Osteocyte (in vitro differentiated cells): ENCODE results near the gene TNK2. TPM values are rescaled to one million over a fixed set of nuclear protein-coding genes. Genes with fewer than 3 reads are reported as not detected.

Experiments
- DNase-seq: peaks from one replicate; pipeline ENCODE4 v3.0.0; 2021; ENCODE audit warnings: mixed read lengths; ENCODE audit not compliant: unreplicated experiment; ENCODE audit errors: extremely low spot score
- H3K27ac Mint-ChIP-seq: one replicate; pipeline ENCODE4 v1.8.0; 2021; ENCODE audit warnings: mild to moderate bottlenecking, mixed read lengths; ENCODE audit not compliant: unreplicated experiment
- H3K27me3 Mint-ChIP-seq: one replicate; pipeline ENCODE4 v1.8.0; 2021; ENCODE audit warnings: mixed read lengths; ENCODE audit not compliant: unreplicated experiment
- H3K36me3 Mint-ChIP-seq: one replicate; pipeline ENCODE4 v1.8.0; 2021; ENCODE audit warnings: mixed read lengths; ENCODE audit not compliant: unreplicated experiment
- H3K4me1 Mint-ChIP-seq: one replicate; pipeline ENCODE4 v1.8.0; 2021; ENCODE audit warnings: mixed read lengths; ENCODE audit not compliant: unreplicated experiment
- H3K4me3 Mint-ChIP-seq: one replicate; pipeline ENCODE4 v1.8.0; 2021; ENCODE audit warnings: mild to moderate bottlenecking, moderate library complexity, mixed read lengths; ENCODE audit not compliant: unreplicated experiment
- H3K9me3 Mint-ChIP-seq: one replicate; pipeline ENCODE4 v1.8.0; 2021; ENCODE audit warnings: mixed read lengths; ENCODE audit not compliant: unreplicated experiment
- total RNA-seq: library from RNA; stranded (reverse); gene quantifications from 2 replicates; pipeline ENCODE4 v1.2.1, GENCODE V29; 2021
- TF ChIP-seq, protein P1 (sequence below): fragments of 200-600 bp; sonication (generic); IDR thresholded peaks from 2 replicates; pipeline ENCODE4 v1.5.0; 2021; ENCODE audit warnings: antibody characterized with exemption, mild to moderate bottlenecking, moderate library complexity

TNK2 gene
- total RNA-seq, 1 donor from 2014 or later, result 54.2 TPM

GRCh38 chr3:195854628-195855294, 53.6 kb downstream of the TNK2 start:
- no peak for DNase-seq
- Mint-ChIP-seq H3K4me3 (no peak overlapping the region), H3K27ac (no peak overlapping the region), H3K9me3 (no peaks in the 10 kb centered on the region), H3K27me3 (no peaks in the 10 kb centered on the region), H3K36me3 (no peaks in the 10 kb centered on the region), H3K4me1 (peaks cover 3% of the 10 kb centered on the region)
- TF ChIP-seq, protein P1, sequence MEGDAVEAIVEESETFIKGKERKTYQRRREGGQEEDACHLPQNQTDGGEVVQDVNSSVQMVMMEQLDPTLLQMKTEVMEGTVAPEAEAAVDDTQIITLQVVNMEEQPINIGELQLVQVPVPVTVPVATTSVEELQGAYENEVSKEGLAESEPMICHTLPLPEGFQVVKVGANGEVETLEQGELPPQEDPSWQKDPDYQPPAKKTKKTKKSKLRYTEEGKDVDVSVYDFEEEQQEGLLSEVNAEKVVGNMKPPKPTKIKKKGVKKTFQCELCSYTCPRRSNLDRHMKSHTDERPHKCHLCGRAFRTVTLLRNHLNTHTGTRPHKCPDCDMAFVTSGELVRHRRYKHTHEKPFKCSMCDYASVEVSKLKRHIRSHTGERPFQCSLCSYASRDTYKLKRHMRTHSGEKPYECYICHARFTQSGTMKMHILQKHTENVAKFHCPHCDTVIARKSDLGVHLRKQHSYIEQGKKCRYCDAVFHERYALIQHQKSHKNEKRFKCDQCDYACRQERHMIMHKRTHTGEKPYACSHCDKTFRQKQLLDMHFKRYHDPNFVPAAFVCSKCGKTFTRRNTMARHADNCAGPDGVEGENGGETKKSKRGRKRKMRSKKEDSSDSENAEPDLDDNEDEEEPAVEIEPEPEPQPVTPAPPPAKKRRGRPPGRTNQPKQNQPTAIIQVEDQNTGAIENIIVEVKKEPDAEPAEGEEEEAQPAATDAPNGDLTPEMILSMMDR, result no peak

- no peaks in the 10 kb centered on the region for H3K36me3 Mint-ChIP-seq
- DNase-seq, result no peak
- no peak overlapping the region for H3K4me3 Mint-ChIP-seq
- no peaks in the 10 kb centered on the region for H3K27me3 Mint-ChIP-seq
- H3K27ac Mint-ChIP-seq, result no peak overlapping the region
- no peaks in the 10 kb centered on the region for H3K9me3 Mint-ChIP-seq
- peaks cover 2% of the 10 kb centered on the region for H3K4me1 Mint-ChIP-seq
- TF ChIP-seq, protein P1, result no peak
Measured at GRCh38 chr3:195853996-195854395, 54.4 kb downstream of the TNK2 start.

DNA sequence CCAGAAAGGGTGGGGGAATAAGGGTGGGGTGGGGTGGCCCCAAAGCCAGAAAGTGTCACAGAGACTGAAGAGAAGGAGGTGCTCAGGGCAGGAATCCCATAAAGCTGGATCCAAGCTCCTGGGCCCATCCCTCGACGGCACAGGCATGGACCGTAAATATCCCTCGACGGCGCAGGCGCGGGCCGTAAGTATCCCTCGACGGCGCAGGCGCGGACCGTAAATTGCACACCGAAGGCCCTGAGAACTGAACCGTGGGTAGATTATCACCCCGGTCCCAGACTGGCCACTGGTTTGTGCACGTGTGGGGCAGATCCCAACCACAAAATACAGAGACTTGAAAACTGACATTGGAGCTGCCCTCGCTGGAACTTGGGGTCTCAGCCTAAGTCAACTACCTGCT, 55.3 kb downstream of the TNK2 start:
- H3K27ac Mint-ChIP-seq, result no peak overlapping the region
- H3K4me1 Mint-ChIP-seq, result peaks cover 2% of the 10 kb centered on the region
- H3K9me3 Mint-ChIP-seq, result no peaks in the 10 kb centered on the region
- no peaks in the 10 kb centered on the region for H3K27me3 Mint-ChIP-seq
- no peak for DNase-seq
- H3K4me3 Mint-ChIP-seq, result no peak overlapping the region
- H3K36me3 Mint-ChIP-seq, result no peaks in the 10 kb centered on the region
- TF ChIP-seq, protein P1, result no peak

DNA sequence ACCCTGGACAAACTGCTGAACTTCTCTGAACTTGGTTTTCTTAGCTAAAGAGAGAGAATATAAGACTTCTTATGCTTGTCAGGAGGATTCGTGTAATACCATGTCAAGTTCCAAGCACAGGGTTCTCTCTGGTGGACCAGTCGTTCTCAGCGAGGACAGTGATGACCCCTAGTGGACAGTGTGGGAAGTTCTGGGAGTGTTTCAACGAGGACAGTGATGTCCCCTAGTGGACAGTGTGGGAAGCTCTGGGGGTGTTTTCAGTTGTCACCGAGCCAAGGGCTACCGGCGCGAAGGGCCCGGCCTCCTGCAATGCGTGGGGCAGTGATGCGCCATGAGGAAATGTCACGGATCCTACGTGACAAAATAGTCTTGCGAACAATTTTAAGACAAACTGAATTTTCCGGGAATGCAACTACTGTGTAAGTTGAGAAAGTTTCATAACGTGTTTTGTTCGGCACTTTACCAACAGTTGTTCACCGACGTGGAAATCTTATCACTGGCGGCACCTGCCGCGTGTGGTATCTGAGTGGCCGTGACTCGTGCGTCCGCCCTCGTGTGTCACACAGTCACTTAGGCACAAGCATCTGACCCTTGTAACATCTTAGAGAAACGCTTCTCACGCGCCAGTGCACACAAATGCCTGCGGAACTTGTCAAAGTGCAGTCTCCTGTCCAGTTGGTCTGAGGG, 57.4 kb downstream of the TNK2 start:
- no peak overlapping the region for H3K27ac Mint-ChIP-seq
- no peaks in the 10 kb centered on the region for H3K9me3 Mint-ChIP-seq
- no peak overlapping the region for H3K4me3 Mint-ChIP-seq
- peaks cover 2% of the 10 kb centered on the region for H3K4me1 Mint-ChIP-seq
- peak; percentile 95 for DNase-seq
- TF ChIP-seq, protein P1, result peak; percentile 100
- no peaks in the 10 kb centered on the region for H3K36me3 Mint-ChIP-seq
- no peaks in the 10 kb centered on the region for H3K27me3 Mint-ChIP-seq

- Mint-ChIP-seq H3K4me1 (peaks cover 2% of the 10 kb centered on the region), H3K4me3 (no peak overlapping the region), H3K36me3 (no peaks in the 10 kb centered on the region), H3K27me3 (peaks cover 3% of the 10 kb centered on the region), H3K9me3 (no peaks in the 10 kb centered on the region), H3K27ac (no peak overlapping the region)
- TF ChIP-seq, protein P1, result no peak
- DNase-seq, result no peak
Measured at GRCh38 chr3:195849322-195850074, 58.9 kb downstream of the TNK2 start.
